Esophagus squamous epithelium (tissue), 5 donors: ENCODE data around the gene DNAH10. TPM values are rescaled to one million over a fixed set of nuclear protein-coding genes. Genes with fewer than 3 reads are reported as not detected.

ENCODE experiments used
- DNase-seq: peaks from one replicate; lab custom pipeline; 2025; lab: John Stamatoyannopoulos, UW
- H3K27ac ChIP-seq, 4 donors: fragments of 200-600 bp; sonication (generic); one replicate each; pipeline ENCODE4 v1.5.1; 2016 to 2019; ENCODE audit warnings: mild to moderate bottlenecking in 1 of 4
- H3K27me3 ChIP-seq, 4 donors: fragments of 200-600 bp; sonication (generic); 1 replicate in 3 of 4; 2 replicates in 1 of 4; pipeline versions ENCODE4 v1.5.1 to v1.6.0; 2017 to 2021; ENCODE audit warnings: antibody characterized with exemption in 1 of 4
- H3K36me3 ChIP-seq, 3 donors: fragments of 200-600 bp; sonication (generic); one replicate each; pipeline ENCODE4 v1.5.1; 2016 to 2019
- H3K4me1 ChIP-seq, 3 donors: fragments of 200-600 bp; sonication (generic); one replicate each; pipeline ENCODE4 v1.5.1; 2017 to 2019
- H3K4me3 ChIP-seq, 4 donors: fragments of 200-600 bp; sonication (generic); 1 replicate in 3 of 4; 2 replicates in 1 of 4; pipeline ENCODE4 v1.5.1; 2016 to 2019; ENCODE audit warnings: mild to moderate bottlenecking in 2 of 4, moderate library complexity in 1 of 4
- H3K9me3 ChIP-seq, 3 donors: fragments of 200-600 bp; sonication (generic); one replicate each; pipeline ENCODE4 v1.5.1; 2016 to 2019
- CTCF ChIP-seq, 6 experiments: fragments of 450-650 bp in 4 of 6; fragments of 200-600 bp in 2 of 6; sonication (generic) in 2 of 6; IDR thresholded peaks; one replicate each; pipeline ENCODE4 v1.5.1; 2016 to 2019; ENCODE audit warnings: antibody characterized with exemption in 6 of 6, mild to moderate bottlenecking in 4 of 6, moderate library complexity in 4 of 6
- POLR2A ChIP-seq, 4 donors: fragments of 450-650 bp; IDR thresholded peaks; one replicate each; pipeline ENCODE4 v1.6.1; 2017; ENCODE audit warnings: antibody characterized with exemption in 4 of 4, mild to moderate bottlenecking in 4 of 4, moderate library complexity in 3 of 4
- WGBS, 2 donors: methylation state at CpG; one replicate each; pipeline ENCODE4 v1.1.5; 2018; 5-methylcytosine and 5-hydroxymethylcytosine counted together
- intact Hi-C: fragments of 100-400 bp; cut with DNase I; formaldehyde crosslinking; loops from one replicate; pipeline ENCODE4 v1.15.0; 2022
- total RNA-seq, 4 donors: library from RNA; depleted of rRNA; stranded (reverse); fragments of >200 nt; gene quantifications; one replicate each; pipeline ENCODE4 v1.1.0, GENCODE V29; 2016
- donor health status: DM: yes; HTN: yes; CAD: no.

DNAH10 gene
- total RNA-seq, 4 donors from 2014 or later: not detected

DNA sequence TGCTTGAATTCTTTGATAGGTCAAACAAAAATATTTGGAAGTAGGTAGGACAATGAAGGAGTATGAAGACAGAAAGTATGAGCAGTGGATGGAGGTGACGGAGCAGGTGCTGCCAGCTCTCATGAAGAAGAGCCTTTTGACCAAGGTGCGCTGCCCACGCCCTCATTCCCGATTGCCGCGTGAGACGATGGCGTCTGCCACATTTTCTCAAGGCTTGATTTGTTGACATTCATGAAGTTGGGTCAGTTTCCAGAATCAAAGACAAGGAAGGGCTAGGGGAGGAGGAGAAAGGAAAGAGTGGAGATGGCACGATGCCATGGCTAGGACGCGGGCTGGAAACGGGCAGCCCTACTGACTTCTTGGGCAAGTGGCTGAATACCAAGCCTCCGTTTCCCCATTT is 37.1 kb downstream of the DNAH10 start:
- Histone ChIP-seq H3K27ac (no peak overlapping the region), H3K36me3 (no peaks in the 10 kb centered on the region), H3K4me1 (no peaks in the 10 kb centered on the region), H3K4me3 (no peak overlapping the region), H3K9me3 (no peaks in the 10 kb centered on the region), H3K27me3 (peaks cover 0 to 8% (median 0%) of the 10 kb centered on the region in 4 donors)
- TF ChIP-seq POLR2A (IDR thresholded peaks at IDR 0.05): no peak
- TF ChIP-seq CTCF (IDR thresholded peaks at IDR 0.05): no peak
- 88 to 91% methylated on average over 13 of the region's 13 CpGs for WGBS, 2 donors
- no peak for DNase-seq
- intact Hi-C loops: no loop called here

DNA sequence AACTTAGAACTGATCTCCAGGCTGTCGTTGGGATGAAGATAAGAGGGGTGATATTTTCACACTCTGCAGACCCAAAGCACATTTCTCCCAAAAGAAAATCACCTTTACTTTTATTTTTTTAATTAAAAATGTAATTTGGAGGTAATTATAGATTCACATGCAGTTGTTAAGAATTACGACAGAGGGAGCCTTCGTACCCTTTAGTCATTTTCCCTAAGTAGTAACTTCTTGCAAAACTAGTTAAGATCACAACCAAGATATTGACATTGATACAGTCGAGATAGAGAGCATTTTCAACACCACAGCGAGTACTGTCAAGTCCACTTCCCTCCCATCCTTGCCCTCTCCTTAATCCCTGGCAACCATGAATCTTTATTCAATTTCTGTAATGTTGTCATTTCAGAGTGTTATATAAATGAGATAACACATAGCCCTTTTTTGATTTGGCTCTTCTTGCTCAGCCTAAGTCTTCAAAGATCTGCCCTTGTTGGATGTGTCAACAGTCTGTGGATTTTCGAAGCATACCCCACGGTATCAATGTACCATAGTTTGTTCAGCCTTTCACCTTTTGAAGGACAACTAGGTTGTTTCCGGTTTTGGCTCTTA is 39.6 kb downstream of the DNAH10 start:
- WGBS, 2 donors: 38 to 45% methylated on average over 8 of the region's 8 CpGs

DNA sequence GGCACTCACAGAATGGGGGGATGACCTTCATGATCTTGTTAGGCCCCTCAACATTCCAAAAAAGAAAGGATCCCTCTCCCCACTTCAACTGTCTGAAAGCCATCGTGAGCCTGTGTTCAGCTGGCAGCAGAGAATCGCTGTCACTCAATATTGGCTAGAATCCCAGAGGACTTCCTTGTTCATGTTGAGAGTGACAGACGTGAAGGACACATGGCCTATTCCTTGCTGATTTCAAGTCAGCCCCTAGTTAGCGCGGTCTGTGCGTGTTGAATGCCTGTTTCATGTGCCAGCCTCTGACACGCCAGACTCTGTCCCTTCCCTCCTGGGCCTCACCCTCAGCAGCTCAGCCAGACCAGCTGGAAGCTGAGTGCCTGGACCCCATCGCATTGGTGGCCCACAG is 43.1 kb downstream of the DNAH10 start:
- H3K27ac ChIP-seq: no peak overlapping the region
- WGBS, 2 donors: 73 to 86% methylated on average over 8 of the region's 8 CpGs
- intact Hi-C loops: no loop called here
- H3K27me3 ChIP-seq: peaks cover 0 to 18% (median 0%) of the 10 kb centered on the region in 4 donors
- H3K4me1 ChIP-seq: no peaks in the 10 kb centered on the region
- no peaks in the 10 kb centered on the region for H3K36me3 ChIP-seq
- no peak for DNase-seq
- H3K9me3 ChIP-seq: no peaks in the 10 kb centered on the region
- TF ChIP-seq CTCF (IDR thresholded peaks at IDR 0.05) (no peak), POLR2A (IDR thresholded peaks at IDR 0.05) (no peak)
- H3K4me3 ChIP-seq: no peak overlapping the region

More for the DNA sequence above, 39.6 kb downstream of the DNAH10 start:
- intact Hi-C loops: no loop called here
- TF ChIP-seq CTCF (IDR thresholded peaks at IDR 0.05) (peak in 3 of 6 experiments; percentile 19 to 53 (median 34)), POLR2A (IDR thresholded peaks at IDR 0.05) (no peak)
- H3K4me3 ChIP-seq: no peak overlapping the region
- DNase-seq: no peak
- no peaks in the 10 kb centered on the region for H3K36me3 ChIP-seq
- no peaks in the 10 kb centered on the region for H3K9me3 ChIP-seq
- H3K27ac ChIP-seq: no peak overlapping the region
- H3K27me3 ChIP-seq: peaks cover 0 to 8% (median 0%) of the 10 kb centered on the region in 4 donors
- no peaks in the 10 kb centered on the region for H3K4me1 ChIP-seq

DNA sequence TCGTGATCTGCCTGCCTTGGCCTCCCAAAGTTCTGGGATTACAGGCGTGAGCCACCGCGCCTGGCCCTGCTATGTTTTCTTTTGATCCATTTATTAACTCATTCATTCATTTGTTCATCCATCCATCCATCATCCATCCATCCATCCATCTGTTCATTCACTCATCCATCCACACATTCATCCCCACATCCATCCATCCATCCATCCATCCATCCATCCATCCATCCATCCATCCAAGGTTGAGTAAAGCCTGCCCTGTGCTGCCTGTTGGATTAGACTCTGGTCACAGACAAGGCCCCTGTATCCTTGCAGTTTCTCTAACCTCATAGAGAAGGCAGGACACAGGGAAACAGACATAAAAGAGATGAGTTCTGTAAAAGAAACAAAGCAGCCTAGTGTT is 44.9 kb downstream of the DNAH10 start:
- Histone ChIP-seq H3K4me3 (no peak overlapping the region), H3K27ac (no peak overlapping the region), H3K9me3 (no peaks in the 10 kb centered on the region), H3K27me3 (peaks cover 0 to 18% (median 0%) of the 10 kb centered on the region in 4 donors), H3K4me1 (no peaks in the 10 kb centered on the region), H3K36me3 (no peaks in the 10 kb centered on the region)
- TF ChIP-seq CTCF (IDR thresholded peaks at IDR 0.05): no peak
- TF ChIP-seq POLR2A (IDR thresholded peaks at IDR 0.05): no peak
- DNase-seq: no peak
- WGBS, 2 donors: 90 to 92% methylated on average over 4 of the region's 4 CpGs
- intact Hi-C loops: no loop called here

DNA sequence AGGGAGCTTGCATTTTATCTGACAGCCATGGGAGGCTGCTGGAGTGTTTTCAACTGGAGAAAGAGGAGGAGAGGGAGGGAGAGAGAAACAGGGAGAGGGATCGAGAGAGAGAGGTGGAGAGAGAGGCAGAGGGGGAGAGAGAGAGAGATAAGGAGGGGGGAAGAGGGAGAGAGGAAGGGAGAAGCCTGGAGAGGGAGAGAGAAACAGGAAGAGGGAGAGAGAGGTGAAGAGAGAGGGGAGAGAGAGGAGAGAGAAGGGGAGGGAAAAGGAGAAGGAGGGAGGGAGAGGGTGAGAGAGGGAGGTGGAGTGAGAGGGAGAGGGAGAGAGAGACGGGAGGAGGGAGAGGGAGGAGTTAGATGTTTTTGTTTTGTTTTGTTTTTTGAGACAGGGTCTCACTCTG is 45.6 kb downstream of the DNAH10 start:
- H3K9me3 ChIP-seq: no peaks in the 10 kb centered on the region

More for the DNA sequence above, 45.6 kb downstream of the DNAH10 start:
- Histone ChIP-seq H3K27ac (no peak overlapping the region), H3K36me3 (no peaks in the 10 kb centered on the region), H3K4me3 (no peak overlapping the region), H3K4me1 (no peaks in the 10 kb centered on the region), H3K27me3 (peaks cover 0 to 18% (median 0%) of the 10 kb centered on the region in 4 donors)
- DNase-seq: no peak
- WGBS, 2 donors: 15 to 24% methylated on average over 2 of the region's 2 CpGs
- intact Hi-C loops: no loop called here
- TF ChIP-seq POLR2A (IDR thresholded peaks at IDR 0.05): no peak
- no peak for TF ChIP-seq CTCF (IDR thresholded peaks at IDR 0.05)
